Epithelial cell of prostate (primary cell): ENCODE measurements around the gene KIF4B.
A peak's percentile ranks its signal among the peaks of the same experiment; 100 is the strongest.
"Not testable (repeated sequence)": the region's sequence is repeated elsewhere in the genome, so short reads cannot be mapped to it uniquely, and the experiment has no call there.

Experiments
- DNase-seq: peaks from one replicate; pipeline ENCODE4 v3.0.0-alpha.2; 2011; ENCODE audit warnings: low read depth, low spot score
- H3K27ac ChIP-seq: fragments of 450-650 bp; 2 replicates; pipeline ENCODE4 v1.5.1; 2017; ENCODE audit warnings: mild to moderate bottlenecking

KIF4B gene

GRCh38 chr5:155013526-155013925, at the start of gene KIF4B:
Gene KIF4B (plus strand): TSS chr5:155013755. CDS start chr5:155013860, 105 bp downstream.
- no peak for DNase-seq
- no peak within 1 kb of the TSS for H3K27ac ChIP-seq

DNA sequence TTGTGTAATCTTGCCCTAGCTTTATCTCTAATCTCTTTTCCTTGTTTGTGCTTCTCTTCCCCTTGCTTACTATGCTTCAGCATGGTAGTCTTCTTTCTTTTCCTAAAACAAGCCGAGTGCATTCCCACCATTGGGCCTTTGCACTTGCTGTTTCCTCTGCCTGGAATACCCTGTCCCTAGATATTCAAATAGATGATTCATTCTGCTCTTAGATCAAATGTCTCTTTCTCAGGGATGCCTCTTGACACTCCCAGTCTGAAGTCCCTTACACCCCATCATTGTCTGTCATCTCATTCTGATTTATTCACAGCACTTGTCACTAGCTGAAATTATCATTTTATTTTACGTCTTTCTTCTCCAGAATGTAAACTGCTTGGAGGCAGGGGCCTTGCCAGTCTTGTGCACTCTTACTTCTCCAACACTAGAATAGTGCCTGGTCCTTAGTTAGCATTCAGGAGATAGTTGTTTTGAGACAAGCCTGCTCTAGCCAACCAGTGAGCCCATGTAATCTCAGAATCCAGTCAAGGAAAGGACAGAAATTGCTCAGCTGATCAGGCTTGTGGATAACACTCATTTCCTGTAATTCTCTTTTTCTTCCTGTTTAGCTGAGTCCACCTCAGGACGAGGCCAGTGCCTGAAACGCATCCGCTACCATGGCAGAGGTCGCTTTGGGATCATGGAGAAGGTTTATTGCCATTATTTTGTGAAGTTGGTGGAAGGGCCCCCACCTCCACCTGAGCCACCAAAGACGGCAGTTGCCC, 47.3 kb upstream of the KIF4B start:
- DNase-seq: no peak
- no peak overlapping the region for H3K27ac ChIP-seq

DNA sequence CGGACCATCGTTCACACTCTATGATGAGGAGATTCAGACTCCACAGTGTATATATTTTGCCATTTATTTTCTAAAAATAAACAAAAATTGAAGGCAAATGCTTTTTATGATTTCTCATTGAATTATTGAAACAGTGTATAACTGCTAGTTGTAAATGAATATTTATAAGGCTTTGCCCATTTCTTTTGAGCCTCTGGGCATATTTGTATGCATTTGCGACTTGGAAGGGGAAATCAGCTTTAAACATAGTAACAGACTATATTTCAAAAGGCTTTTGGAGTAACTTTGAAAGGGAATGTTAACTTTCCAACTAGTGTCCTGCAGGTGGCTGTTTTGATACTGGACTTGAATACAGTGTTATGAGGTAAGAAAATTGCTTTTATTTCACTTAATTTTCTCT, 46.7 kb upstream of the KIF4B start:
- no peak for DNase-seq
- H3K27ac ChIP-seq: no peak overlapping the region

- no peak for DNase-seq
- no peak overlapping the region for H3K27ac ChIP-seq
Measured at GRCh38 chr5:154967421-154968024, 46.0 kb upstream of the KIF4B start.

DNA sequence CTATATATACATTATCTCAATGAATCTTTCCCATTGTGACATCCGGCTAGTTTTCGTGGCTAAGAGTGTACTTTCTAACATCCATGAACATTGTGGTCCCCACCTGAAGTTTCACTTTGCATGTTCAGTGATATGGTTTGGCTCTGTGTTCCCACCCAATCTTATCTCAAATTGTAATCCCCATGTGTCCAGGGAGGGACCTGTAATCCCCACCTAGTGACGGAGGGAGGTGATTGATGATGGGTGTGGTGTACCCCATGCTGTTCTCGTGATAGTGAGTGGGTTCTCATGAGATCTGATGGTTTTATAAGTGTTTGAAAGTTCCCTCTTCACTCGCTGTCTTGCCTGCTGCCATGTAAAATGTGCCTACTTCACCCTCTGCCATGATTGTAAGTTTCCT, 44.6 kb upstream of the KIF4B start:
- no peak for DNase-seq
- H3K27ac ChIP-seq: no peak overlapping the region

DNA sequence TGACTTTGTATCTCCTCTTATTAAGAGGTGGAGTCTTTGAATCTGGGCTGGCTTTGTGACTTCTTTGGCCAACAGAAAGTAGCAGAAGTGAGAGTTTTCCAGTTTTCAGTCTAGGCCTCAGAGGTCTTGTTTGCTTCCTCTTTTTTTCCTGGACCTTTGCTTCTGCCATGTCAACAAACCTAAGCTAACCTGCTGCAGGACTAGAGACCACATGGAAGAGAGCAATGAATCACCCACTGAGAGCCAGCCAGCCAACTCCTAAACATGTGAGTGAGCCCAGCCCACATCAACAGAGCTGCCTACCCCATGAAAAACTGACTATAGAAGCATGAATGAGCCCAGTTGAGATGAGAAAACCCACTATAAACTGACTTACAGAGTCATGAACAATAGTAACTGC, 42.8 kb upstream of the KIF4B start:
- no peak for DNase-seq
- H3K27ac ChIP-seq: no peak overlapping the region

GRCh38 chr5:154971501-154971900, 42.1 kb upstream of the KIF4B start:
- DNase-seq: no peak
- no peak overlapping the region for H3K27ac ChIP-seq

GRCh38 chr5:154972476-154973080, 41.0 kb upstream of the KIF4B start:
- H3K27ac ChIP-seq: no peak overlapping the region
- no peak for DNase-seq

DNA sequence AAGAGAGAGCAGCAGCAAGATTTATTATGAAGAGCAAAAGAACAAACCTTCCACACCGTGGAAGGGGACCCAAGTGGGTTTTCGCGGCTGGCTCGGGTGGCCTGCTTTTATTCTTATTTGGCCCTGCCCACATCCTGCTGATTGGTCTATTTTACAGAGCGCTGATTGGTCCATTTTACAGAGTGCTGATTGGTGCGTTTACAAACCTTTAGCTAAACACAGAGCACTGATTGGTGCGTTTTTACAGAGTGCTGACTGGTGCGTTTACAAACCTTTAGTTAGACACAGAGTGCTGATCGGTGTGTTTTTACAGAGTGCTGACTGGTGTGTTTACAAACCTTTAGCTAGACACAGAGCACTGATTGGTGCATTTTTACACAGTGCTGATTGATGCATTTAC, 37.5 kb upstream of the KIF4B start:
- not testable (repeated sequence) for H3K27ac ChIP-seq

GRCh38 chr5:154977409-154977808, 36.1 kb upstream of the KIF4B start:
- H3K27ac ChIP-seq: no peak overlapping the region
- no peak for DNase-seq

More for the DNA sequence above, 37.5 kb upstream of the KIF4B start:
- DNase-seq: not testable (repeated sequence)

DNA sequence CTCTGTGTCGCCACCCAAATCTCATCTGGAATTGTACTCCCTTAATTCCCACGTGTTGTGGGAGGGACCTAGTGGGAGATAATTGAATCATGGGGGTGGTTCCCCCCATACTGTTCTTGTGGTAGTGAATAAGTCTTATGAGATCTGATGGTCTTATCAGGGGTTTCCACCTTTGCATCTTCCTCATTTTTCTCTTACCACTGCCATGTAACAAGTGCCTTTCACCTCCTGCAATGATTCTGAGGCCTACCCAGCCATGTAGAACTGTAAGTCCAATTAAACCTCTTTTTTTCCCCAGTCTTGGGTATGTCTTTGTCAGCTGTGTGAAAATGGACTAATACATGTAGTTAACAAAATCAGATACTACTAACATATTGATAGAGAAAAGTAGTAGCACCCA, 35.3 kb upstream of the KIF4B start:
- H3K27ac ChIP-seq, DNase-seq: not testable (repeated sequence)

DNA sequence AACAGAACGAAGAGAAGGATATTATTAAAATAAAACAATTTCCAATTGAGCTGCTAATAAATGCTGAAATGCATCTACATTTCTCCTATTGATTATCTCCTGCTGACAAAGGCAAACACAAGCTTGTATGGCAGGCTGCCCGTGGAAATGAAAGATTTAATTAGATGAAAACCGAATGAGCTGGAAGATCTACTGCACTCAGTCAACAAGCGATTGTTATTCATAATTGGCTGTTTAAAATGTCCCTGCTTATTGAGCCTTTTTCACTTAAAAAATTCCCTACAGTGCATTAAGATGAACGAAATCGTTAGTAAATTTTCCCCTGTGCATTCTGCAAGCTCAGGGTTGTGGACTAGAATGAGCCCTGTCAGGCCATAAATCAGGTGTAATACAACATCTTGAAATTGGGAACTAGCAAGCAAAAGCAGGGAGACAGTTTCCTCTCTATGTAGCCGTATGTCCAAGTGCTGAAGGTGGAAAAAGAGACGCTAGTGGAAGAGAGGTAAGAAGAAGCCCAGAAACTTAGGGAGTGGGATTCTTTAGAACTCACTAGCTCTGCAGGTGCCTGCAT, 28.5 kb upstream of the KIF4B start:
- no peak overlapping the region for H3K27ac ChIP-seq
- DNase-seq: no peak

DNA sequence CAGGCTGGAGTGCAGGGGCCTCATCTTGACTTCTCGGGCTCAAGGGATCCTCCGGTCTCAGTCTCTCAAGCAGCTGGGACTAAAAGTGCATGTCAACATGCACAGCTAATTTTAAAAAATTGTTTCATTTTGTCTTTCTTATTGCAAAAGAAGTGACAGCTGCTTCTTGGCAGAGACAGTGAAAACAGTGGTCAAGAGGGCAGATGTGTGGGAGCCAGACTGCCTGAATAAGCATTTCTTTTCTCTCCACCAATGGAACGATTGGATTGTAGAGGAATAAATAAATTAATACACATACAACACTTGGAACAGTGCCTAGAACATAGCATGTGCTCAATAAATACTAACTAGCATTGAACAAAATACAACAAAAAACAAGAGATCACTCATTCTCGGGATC, 27.4 kb upstream of the KIF4B start:
- no peak for DNase-seq
- no peak overlapping the region for H3K27ac ChIP-seq

DNA sequence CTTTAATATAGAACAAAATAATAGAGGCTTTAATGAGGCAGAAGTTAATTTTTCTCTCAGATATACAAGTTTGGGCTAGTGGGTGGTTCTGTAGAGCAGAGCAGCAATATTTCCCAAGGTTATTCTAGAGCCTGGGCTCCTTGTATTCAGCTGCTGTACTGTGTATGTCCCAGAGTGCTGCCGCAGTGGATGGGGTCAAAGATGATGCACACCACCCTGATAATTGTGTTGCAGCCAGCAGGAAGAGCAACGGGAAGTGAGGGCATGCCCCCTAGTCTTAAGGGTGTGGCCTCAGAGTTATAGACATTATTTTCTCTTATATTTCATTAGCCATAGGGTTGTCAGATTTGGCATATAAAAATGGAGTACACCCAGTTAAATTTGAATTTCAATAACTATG, 23.9 kb upstream of the KIF4B start:
- no peak overlapping the region for H3K27ac ChIP-seq
- no peak for DNase-seq

GRCh38 chr5:154993461-154993860, 20.1 kb upstream of the KIF4B start:
- no peak for DNase-seq
- H3K27ac ChIP-seq: no peak overlapping the region

GRCh38 chr5:154995679-154996078, 17.9 kb upstream of the KIF4B start:
- no peak overlapping the region for H3K27ac ChIP-seq
- DNase-seq: no peak

- peak; percentile 44 for DNase-seq
- H3K27ac ChIP-seq: peak overlapping the region; percentile 73
Measured at GRCh38 chr5:154997746-154998145, 15.8 kb upstream of the KIF4B start.

- DNase-seq: no peak
- H3K27ac ChIP-seq: no peak overlapping the region
Measured at GRCh38 chr5:154999865-155000264, 13.7 kb upstream of the KIF4B start.

GRCh38 chr5:155001523-155001922, 12.0 kb upstream of the KIF4B start:
- H3K27ac ChIP-seq: no peak overlapping the region
- no peak for DNase-seq

GRCh38 chr5:155002722-155003121, 10.8 kb upstream of the KIF4B start:
- not testable (repeated sequence) for DNase-seq, H3K27ac ChIP-seq

- no peak for DNase-seq
- H3K27ac ChIP-seq: no peak overlapping the region
Measured at GRCh38 chr5:155004138-155004744, 9.3 kb upstream of the KIF4B start.
